HCT116 (cell line): ENCODE measurements around the gene FBXL7. TPM values are rescaled to one million over a fixed set of nuclear protein-coding genes. Genes with fewer than 3 reads are reported as not detected.

Source experiments
- ATAC-seq: fragments of 200-7000 bp; cut with Tn5 transposase; 2 replicates; pipeline ENCODE4 v1.9.1; 2020; ENCODE audit warnings: mild to moderate bottlenecking, moderate library complexity
- BruUV-seq: library from RNA; stranded (reverse); fragments of 400-500 nt; replicated peaks from 2 replicates; lab custom pipeline; 2021; lab: Mats Ljungman, UMichigan
- CTCF ChIA-PET: fragments of 300-600 bp; sonication (Branson Sonifier 250); formaldehyde crosslinking; loops from one replicate; lab custom pipeline; 2021; ENCODE audit warnings: antibody characterized with exemption; lab: Charles Lee
- POLR2A ChIA-PET: fragments of 300-600, 350-600 bp; sonication (Branson Sonifier 250); formaldehyde crosslinking; loops from one replicate; lab custom pipeline; 2021; ENCODE audit warnings: antibody characterized with exemption; lab: Charles Lee
- RAD21 ChIA-PET, 2 experiments: fragments of 300-600 bp; sonication (Branson Sonifier 250); formaldehyde crosslinking; loops; one replicate each; lab custom pipeline; 2023; ENCODE audit warnings: low total read pairs in 2 of 2; ENCODE audit not compliant: uncharacterized antibody in 2 of 2, unreplicated experiment in 2 of 2, low non-redundant PET in 1 of 2; lab: Charles Lee
- DNase-seq: peaks from one replicate; pipeline ENCODE4 v3.0.0-alpha.2; 2010; ENCODE audit warnings: low read depth, low spot score
- H2AFZ ChIP-seq: fragments of 200-600 bp; shearing (Covaris generic), sonication (generic); 2 replicates; pipeline ENCODE4 v1.6.1; 2017; ENCODE audit warnings: low read depth, mixed run types, mixed read lengths, antibody characterized with exemption, low read length; ENCODE audit not compliant: poor library complexity, severe bottlenecking
- H3K27ac ChIP-seq: 2 replicates; pipeline ENCODE4 v1.5.1; 2012; ENCODE audit warnings: low read depth, low read length
- H3K27me3 ChIP-seq: fragments of 200-600 bp; sonication (generic); 2 replicates; pipeline ENCODE4 v1.6.1; 2016; ENCODE audit warnings: mixed run types, low read length, mixed read lengths; ENCODE audit not compliant: insufficient read depth
- H3K36me3 ChIP-seq, 2 experiments: fragments of 200-500 bp in 1 of 2; fragments of 200-600 bp in 1 of 2; sonication (Bioruptor generic) in 1 of 2; sonication (generic) in 1 of 2; 2 replicates each; pipeline versions ENCODE4 v1.5.1 to v1.6.1; 2014 to 2016; ENCODE audit warnings: low read length in 2 of 2, inconsistent platforms in 1 of 2, mixed read lengths in 1 of 2, mixed run types in 1 of 2; ENCODE audit not compliant: insufficient read depth in 2 of 2, control insufficient read depth in 1 of 2
- H3K4me1 ChIP-seq, 2 experiments: fragments of 200-600 bp in 1 of 2; sonication (generic) in 1 of 2; 2 replicates each; pipeline versions ENCODE4 v1.5.1 to v1.6.1; 2012 to 2017; ENCODE audit warnings: low read length in 2 of 2, inconsistent platforms in 1 of 2, mild to moderate bottlenecking in 1 of 2, mixed read lengths in 1 of 2, mixed run types in 1 of 2, moderate library complexity in 1 of 2; ENCODE audit not compliant: insufficient read depth in 2 of 2, control insufficient read depth in 1 of 2
- H3K4me2 ChIP-seq: fragments of 200-600 bp; sonication (generic); 2 replicates; pipeline ENCODE4 v1.6.1; 2017; ENCODE audit warnings: mixed run types, low read length, mixed read lengths
- H3K4me3 ChIP-seq, 2 experiments: fragments of 200-600 bp in 1 of 2; sonication (generic) in 1 of 2; replicated peaks in 1 of 2; 2 replicates each; pipeline ENCODE4 v1.5.1; 2011 to 2016; ENCODE audit warnings: low read length in 2 of 2, control low read depth in 1 of 2, low read depth in 1 of 2, mild to moderate bottlenecking in 1 of 2, mixed read lengths in 1 of 2, mixed run types in 1 of 2
- H3K79me2 ChIP-seq: fragments of 200-600 bp; sonication (generic); 2 replicates; pipeline ENCODE4 v1.6.1; 2017; ENCODE audit warnings: mild to moderate bottlenecking, mixed run types, low read length, moderate library complexity, mixed read lengths; ENCODE audit not compliant: insufficient read depth
- H3K9ac ChIP-seq: fragments of 200-600 bp; sonication (generic); 2 replicates; pipeline ENCODE4 v1.6.1; 2016; ENCODE audit warnings: low read length, mixed read lengths
- H3K9me2 ChIP-seq: fragments of 200-600 bp; sonication (generic), shearing (Covaris generic); 2 replicates; pipeline ENCODE4 v1.6.1; 2017; ENCODE audit warnings: mixed run types, mild to moderate bottlenecking, moderate library complexity; ENCODE audit not compliant: insufficient read depth
- H3K9me3 ChIP-seq, 2 experiments: fragments of 200-500 bp in 1 of 2; fragments of 200-600 bp in 1 of 2; sonication (Bioruptor generic) in 1 of 2; sonication (generic) in 1 of 2; 2 replicates each; pipeline ENCODE4 v1.6.1; 2014 to 2017; ENCODE audit warnings: low read length in 2 of 2, mixed read lengths in 2 of 2, inconsistent platforms in 1 of 2, low read depth in 1 of 2, mild to moderate bottlenecking in 1 of 2, mixed run types in 1 of 2, moderate library complexity in 1 of 2; ENCODE audit not compliant: control insufficient read depth in 1 of 2, insufficient read depth in 1 of 2
- H4K20me1 ChIP-seq: fragments of 200-600 bp; sonication (generic), shearing (Covaris generic); 2 replicates; pipeline ENCODE4 v1.6.1; 2017; ENCODE audit warnings: mixed run types, mild to moderate bottlenecking, moderate library complexity; ENCODE audit not compliant: insufficient read depth
- EGR1 ChIP-seq: IDR thresholded peaks from 2 replicates; pipeline ENCODE4 v1.6.1; 2012; ENCODE audit warnings: low read depth
- ELF1 ChIP-seq: IDR thresholded peaks from 2 replicates; pipeline ENCODE4 v1.6.1; 2012; ENCODE audit warnings: low read depth, borderline replicate concordance
- EZH2phosphoT487 ChIP-seq: fragments of 200-600 bp; IDR thresholded peaks from 2 replicates; pipeline ENCODE4 v1.6.1; 2018; ENCODE audit warnings: antibody characterized with exemption, borderline replicate concordance
- FOSL1 ChIP-seq: IDR thresholded peaks from 2 replicates; pipeline ENCODE4 v1.6.1; 2012; ENCODE audit warnings: low read depth
- POLR2A ChIP-seq: IDR thresholded peaks from 2 replicates; pipeline ENCODE4 v1.7.0; 2011; ENCODE audit warnings: borderline replicate concordance; ENCODE audit not compliant: insufficient read depth, insufficient read length; ENCODE audit errors: extremely low read depth
- POLR2AphosphoS5 ChIP-seq: IDR thresholded peaks from 2 replicates; pipeline ENCODE4 v1.6.1; 2011; ENCODE audit warnings: mild to moderate bottlenecking, low read depth, low read length, moderate library complexity
- RAD21 ChIP-seq: IDR thresholded peaks from 2 replicates; pipeline ENCODE4 v1.6.1; 2012; ENCODE audit warnings: low read depth, mild to moderate bottlenecking
- SIN3A ChIP-seq: IDR thresholded peaks from 2 replicates; pipeline ENCODE4 v1.6.1; 2012; ENCODE audit warnings: low read depth
- SP1 ChIP-seq: IDR thresholded peaks from 2 replicates; pipeline ENCODE4 v1.6.1; 2012; ENCODE audit warnings: low read depth
- SRF ChIP-seq: IDR thresholded peaks from 2 replicates; pipeline ENCODE4 v1.6.1; 2012; ENCODE audit warnings: low read depth
- YY1 ChIP-seq: IDR thresholded peaks from 2 replicates; pipeline ENCODE4 v1.6.1; 2011; ENCODE audit warnings: low read length, low read depth, moderate library complexity, mild to moderate bottlenecking; ENCODE audit not compliant: insufficient replicate concordance; ENCODE audit errors: extremely low read depth
- ZBTB33 ChIP-seq: IDR thresholded peaks from 2 replicates; pipeline ENCODE4 v1.6.1; 2011; ENCODE audit warnings: mild to moderate bottlenecking, low read length, moderate library complexity; ENCODE audit not compliant: insufficient replicate concordance; ENCODE audit errors: extremely low read depth
- ZNF274 ChIP-seq: fragments of 200-500 bp; sonication (Bioruptor generic); IDR thresholded peaks from 2 replicates; pipeline ENCODE4 v1.6.1; 2014; ENCODE audit warnings: mild to moderate bottlenecking, low read depth, low read length, inconsistent platforms
- intact Hi-C: fragments of 100-400 bp; cut with micrococcal nuclease; formaldehyde crosslinking; loops from 2 replicates; pipeline ENCODE4 v1.10.0; 2022
- total RNA-seq: library from RNA; stranded (reverse); gene quantifications from one replicate; pipeline ENCODE4 v1.2.1, GENCODE V29; 2021; ENCODE audit not compliant: unreplicated experiment

FBXL7 gene
- total RNA-seq, 1 experiment from 2014 or later: 0.05 TPM

- DNase-seq (no peak), ATAC-seq (no peak)
- ChIA-PET CTCF (no interaction called here), RAD21 (no interaction called here), POLR2A (no interaction called here)
- H3K4me1 ChIP-seq: no peaks in the 10 kb centered on the region
- H3K9me2 ChIP-seq: no peaks in the 10 kb centered on the region
- intact Hi-C loops: no loop called here
- no peak overlapping the region for H2AFZ ChIP-seq
- H3K27me3 ChIP-seq: no peaks in the 10 kb centered on the region
- TF ChIP-seq EGR1 (no peak), ZBTB33 (no peak), ZNF274 (no peak), POLR2A (no peak), SRF (no peak), SIN3A (no peak), POLR2AphosphoS5 (no peak), FOSL1 (no peak), EZH2phosphoT487 (no peak), ELF1 (no peak), SP1 (no peak), YY1 (no peak), RAD21 (no peak)
- H3K4me2 ChIP-seq: no peak overlapping the region
- no TSS peak for BruUV-seq
- H3K9ac ChIP-seq: no peak overlapping the region
- no peaks in the 10 kb centered on the region for H3K36me3 ChIP-seq
- H3K4me3 ChIP-seq: no peak overlapping the region
- no peak overlapping the region for H3K27ac ChIP-seq
- no peaks in the 10 kb centered on the region for H3K79me2 ChIP-seq
- no peaks in the 10 kb centered on the region for H4K20me1 ChIP-seq
- peaks cover 9 to 18% of the 10 kb centered on the region in 2 experiments; a peak in 2 of 4 replicates for H3K9me3 ChIP-seq
Measured at GRCh38 chr5:15711892-15712291, 211.9 kb downstream of the FBXL7 start.
